Activated CD4-positive, alpha-beta T cell treated with anti-CD3 and anti-CD28 coated beads for 1 hour (primary cell): ENCODE data around the gene OTUD7B.
"Not testable (repeated sequence)": the region's sequence is repeated elsewhere in the genome, so short reads cannot be mapped to it uniquely, and the experiment has no call there.

Experiments used
- DNase-seq: peaks from one replicate; pipeline ENCODE4 v3.0.0-alpha.2; 2020

Gene OTUD7B

DNA sequence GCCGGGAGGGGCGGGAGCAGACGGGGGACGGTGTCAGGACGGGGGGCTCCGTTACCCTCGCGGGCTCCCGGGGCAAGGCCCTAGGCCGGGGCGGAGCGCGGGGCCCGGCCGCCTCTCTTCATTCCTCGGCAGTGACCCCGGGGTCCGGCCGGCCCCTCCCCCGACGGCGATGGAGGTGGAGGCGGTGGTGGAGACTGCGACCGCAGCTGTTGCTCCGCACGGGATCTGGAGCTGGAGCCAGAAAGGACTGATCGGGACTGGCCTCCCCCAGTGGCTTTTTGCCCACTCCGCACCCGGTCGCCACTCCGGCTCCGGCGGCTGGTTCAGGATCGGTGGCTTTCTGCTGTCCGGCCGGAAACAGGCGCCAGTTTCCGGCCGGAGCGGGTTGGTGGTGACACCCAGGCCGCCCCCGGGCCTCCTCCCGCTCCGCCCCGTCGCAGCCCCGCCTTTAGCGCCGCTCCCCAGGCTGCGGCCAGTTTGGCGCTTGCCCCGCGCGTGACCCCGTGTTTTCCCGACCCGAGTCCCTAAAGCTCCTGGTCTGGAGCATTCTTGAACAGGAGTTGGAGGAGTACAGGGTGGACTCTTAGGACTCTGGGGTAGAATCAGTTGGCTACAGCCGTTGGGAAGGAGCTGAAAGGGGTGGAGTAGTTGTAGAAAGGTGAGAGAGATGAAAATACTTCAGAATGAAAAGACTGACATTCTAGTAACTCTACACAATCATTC, at the start of gene OTUD7B:
TSS of gene OTUD7B (minus strand) at position 334 of the 723 bp plus-strand sequence. CDS start 33,216 bp downstream, outside the sequence.
- DNase-seq: peak; percentile 59

DNA sequence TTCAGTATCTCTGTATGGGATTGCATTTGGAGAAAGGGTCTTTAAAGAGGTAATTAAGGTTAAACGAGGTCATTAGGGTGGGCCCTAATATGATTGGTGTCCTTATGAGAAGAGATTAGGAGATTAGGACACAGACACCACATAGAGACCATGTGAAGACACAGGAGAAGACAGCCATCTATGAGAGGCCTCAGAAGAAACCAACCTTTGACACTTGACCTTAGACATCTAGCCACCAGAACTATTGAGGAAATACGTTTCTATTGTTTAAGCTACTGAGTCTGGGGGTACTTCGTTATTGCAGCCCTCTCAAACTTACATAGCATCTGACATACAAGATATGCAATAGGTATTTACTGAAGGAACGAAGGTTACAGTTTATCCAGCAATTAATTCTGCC, 49.7 kb upstream of the OTUD7B start:
- no peak for DNase-seq

DNA sequence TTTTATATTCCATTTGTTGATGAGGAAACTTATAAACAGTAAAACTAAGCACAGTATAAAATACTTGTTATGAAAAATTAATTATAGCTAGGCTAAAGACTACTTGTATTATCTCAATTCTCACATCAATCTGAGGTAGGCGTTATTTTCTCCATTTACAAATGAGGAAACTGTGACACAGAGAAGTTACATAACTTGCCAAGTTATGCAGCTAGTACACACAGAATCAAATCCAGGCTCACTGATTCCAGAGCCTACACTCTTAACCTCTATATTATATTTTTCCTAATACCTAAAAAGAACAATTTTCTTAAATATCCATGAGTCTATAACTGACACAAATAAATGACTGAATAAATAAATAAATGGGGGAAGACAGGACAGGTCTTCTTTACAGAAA, 45.9 kb upstream of the OTUD7B start:
- no peak for DNase-seq

DNA sequence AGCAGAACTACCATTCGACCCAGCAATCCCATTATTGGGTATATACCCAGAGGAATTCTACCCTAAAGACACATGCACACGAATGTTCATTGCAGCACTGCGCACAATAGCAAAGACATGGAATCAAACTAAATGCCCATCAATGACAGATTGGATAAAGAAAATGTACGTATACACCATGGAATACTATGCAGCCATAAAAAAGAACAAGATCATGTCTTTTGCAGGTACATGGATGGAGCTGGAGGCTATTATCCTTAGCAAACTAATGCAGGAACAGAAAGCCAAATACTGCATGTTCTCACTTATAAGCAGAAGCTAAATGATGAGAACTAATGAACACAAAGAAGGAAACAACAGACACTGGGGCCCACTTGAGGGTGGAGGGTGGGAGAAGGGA, 45.0 kb upstream of the OTUD7B start:
- DNase-seq: not testable (repeated sequence)

DNA sequence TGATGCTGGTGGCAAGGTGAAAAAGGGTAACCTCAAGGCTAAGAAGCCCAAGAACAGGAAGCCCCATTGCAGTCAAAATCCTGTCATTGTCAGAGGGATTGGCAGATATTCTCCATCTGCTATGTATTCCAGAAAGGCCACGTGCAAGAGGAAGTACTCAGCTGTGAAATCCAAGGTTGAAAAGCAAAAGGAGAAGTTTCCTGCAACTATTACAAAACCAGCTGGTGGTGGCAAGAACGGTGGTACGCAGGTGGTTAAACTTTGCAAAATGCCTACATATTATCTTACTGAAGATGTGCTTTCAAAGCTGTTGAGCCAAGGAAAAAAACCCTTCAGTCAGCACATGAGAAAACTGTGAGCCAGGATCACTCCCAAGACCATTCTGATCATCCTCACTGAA, 43.4 kb upstream of the OTUD7B start:
- DNase-seq: no peak

DNA sequence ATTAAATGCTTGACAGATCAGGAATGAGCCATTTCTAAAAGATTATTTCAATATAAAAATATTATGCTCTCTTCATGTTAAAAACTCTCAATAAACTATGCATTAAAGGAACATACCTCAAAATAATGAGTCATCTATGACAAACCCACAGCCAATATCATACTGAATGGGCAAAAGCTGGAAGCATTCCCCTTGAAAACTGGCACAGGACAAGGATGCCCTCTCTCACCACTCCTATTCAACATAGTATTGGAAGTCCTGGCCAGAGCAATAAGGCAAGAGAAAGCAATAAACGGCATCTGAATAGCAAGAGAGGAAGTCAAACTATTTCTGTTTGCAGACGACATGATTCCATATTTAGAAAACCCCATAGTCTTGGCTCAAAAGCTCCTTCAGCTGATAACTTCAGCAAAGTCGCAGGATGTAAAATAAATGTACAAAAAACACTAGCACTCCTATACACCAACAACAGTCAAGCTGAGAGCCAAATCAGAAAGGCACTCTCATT, 41.4 kb upstream of the OTUD7B start:
- not testable (repeated sequence) for DNase-seq

DNA sequence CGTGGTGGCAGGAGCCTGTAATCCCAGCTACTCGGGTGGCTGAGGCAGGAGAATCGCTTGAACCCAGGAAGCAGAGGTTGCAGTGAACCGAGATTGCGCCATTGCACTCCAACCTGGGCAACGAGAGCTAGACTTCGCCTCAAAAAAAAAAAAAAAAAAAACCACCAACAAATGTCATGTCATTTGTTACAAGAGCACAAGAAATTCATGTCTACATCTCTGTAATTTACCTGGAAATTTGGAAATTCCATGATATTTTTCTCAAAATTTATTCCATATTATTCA, 40.5 kb upstream of the OTUD7B start:
- no peak for DNase-seq

DNA sequence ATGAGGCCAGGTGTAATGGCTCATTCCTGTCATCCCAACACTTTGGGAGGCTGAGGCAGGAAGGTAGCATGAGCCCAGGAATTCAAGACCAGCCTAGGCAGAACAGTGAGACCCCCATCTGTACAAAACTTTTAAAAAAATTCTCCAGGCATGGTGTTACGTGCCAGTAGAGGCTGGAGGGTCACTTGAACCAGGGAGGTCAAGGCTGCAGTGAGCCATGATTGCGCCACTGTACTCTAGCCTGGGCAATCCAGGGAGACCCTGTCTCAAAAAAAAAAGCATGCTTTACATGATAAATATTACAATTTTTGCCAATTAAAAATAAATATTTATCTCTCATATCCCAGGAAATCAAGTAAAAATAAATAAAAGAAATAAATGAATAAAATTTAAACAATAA, 39.4 kb upstream of the OTUD7B start:
- no peak for DNase-seq

DNA sequence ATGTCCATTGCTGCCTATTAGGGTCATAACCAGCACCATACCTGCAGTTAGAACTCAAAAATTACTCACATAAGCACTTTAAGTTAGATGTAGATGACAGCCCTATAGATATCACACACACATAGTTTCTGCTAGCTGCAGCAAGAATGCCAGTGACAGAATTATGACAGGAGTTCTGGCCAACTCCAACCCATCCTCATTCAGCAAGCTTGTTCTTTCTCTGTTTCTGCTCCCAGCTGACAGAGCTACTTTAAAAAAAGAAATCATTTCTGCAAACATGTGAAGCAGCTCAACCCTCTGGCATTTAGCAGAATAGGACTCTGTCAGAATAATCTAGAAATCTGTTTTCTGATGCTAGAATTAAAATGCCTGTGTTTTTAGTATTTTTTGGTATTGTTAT, 23.8 kb upstream of the OTUD7B start:
- no peak for DNase-seq

DNA sequence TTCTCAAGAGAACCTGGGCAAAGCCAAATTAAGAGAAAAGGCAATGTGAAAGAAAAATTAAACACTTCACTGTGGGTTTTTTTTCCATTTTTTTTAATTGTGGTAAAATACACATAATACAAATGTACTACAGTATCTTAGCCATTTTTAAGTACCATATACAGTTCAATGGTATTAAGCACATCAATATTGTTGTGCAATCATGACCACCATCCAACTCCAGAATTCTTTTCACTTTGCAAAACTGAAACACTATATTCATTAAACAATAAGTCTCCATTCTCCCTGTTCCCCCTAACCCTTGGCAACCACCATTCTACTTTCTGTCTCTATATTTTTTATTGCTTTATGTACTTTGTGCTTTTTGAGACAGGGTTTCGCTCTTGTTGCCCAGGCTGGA, 17.8 kb upstream of the OTUD7B start:
- no peak for DNase-seq

DNA sequence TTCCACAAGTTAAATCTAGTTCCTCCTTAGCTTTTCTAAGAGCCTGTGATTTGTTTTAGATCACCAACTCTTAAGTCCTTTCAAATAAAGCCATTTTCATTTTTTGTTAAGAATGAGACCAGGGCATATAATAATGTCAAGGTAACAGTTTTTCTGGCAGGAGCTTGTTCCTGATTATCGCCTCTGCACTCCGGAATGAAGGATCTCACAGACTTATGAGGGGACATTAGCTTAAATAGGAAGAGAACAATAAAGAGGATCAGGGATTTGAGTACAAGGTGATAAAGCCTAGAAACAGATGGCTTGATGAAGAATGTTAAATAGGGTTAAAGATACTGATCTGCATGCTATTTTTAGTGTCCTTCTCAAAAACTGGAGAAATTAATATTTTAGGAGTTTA, 13.6 kb upstream of the OTUD7B start:
- DNase-seq: no peak

DNA sequence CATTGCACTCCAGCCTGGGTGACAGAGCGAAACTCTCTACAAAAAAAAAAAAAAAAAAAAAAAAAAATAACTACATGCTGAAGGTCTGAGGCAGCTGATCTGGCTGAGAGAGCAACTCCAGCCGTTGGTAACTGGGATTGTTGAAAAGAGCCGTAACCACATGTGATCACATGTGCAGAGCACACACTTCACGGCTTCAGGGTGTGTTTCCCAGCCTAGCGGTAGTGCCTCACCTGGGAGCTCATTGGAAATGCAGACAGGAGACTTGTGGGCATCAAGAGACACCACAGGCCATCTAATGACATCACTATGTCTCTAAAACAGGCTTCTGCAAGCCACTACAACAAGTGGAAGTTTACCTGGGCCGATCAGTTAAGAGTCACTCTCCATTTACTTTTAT, 11.8 kb upstream of the OTUD7B start:
- no peak for DNase-seq

DNA sequence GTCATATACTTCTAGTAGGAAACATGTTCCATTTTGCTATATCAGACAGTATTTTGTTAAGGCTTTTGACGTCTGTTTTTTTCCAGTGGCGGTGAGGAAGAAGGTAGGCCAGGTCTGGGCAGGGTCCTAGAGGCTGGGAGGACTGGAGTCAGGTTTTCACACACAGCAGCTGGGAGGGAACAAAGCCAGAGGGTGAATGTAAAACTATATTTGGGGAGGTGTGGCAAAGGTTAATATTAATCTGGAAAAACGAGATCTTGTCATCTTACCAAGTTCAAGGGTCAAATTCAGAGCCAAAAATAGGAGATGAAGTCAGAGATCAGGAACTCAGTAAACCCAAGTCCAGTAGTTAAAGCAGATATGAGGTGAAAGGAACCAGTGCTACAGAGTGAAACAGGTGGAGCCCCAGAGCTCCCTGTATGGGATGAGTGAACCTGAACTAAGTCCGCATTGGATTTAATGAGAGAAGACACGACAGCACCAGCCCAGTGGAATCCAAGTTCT, 10.7 kb upstream of the OTUD7B start:
- no peak for DNase-seq

DNA sequence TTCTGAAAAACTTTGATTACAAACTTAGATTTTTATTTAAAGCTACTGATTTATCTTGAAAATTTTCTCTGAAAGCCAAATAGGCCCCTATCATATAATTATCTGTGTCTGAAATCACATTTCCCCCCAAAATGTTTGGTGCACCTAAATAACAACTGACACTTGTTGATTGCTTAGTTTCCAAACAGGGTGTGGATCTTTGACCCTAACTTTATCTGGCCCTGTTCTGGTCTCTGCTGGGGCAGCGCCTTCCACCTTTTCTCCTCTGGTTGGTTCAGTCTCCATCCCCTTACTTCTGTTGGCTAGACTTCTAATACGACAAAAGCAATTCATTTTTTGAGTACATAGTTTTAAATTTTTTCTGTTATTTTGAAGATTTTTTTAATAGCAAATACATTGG, 10.2 kb upstream of the OTUD7B start:
- no peak for DNase-seq

DNA sequence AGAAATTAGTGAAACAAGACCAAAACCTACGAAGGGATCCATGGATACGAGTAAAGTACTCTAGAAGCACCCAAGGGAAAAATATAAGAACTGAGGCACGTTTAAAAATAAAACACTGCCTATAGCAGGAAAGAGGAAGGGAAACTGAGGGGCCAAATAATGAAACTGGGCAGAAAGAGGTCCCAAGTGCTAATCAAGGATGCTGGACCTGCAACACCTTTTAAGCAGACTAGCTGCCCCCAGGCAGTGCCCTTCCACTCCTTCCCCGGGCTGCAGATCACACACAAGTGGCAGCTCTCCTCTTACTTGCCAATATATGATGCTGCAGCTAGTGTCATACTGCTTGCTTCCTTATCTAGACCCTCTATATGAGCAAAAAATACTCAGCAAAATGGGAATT, 7.6 kb upstream of the OTUD7B start:
- no peak for DNase-seq

DNA sequence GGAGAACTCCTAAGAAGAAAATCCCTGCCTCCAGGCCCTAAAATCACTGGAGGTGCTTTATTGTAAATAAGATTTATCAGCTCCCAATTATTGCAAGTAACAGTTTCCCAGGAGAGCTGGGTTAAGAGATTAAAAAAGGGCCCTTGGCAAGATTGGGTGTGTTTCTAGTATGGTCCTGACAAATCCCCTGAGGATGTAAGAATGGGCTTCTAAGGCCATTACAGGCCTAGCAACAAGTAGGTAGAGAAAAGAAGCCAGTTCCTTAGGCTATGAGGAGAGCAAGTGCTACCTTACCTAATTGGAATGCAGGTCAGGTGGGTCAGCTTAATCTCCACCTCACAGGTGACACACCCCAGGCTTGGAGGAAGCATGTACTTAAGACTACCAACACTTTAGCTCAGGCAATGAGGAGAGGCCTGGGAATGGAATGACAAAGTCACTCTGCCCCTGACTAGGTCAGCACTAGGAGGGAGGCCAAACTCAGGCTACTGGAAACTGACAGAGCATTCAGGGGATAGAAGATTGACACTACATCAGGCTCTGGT, 6.8 kb upstream of the OTUD7B start:
- no peak for DNase-seq

DNA sequence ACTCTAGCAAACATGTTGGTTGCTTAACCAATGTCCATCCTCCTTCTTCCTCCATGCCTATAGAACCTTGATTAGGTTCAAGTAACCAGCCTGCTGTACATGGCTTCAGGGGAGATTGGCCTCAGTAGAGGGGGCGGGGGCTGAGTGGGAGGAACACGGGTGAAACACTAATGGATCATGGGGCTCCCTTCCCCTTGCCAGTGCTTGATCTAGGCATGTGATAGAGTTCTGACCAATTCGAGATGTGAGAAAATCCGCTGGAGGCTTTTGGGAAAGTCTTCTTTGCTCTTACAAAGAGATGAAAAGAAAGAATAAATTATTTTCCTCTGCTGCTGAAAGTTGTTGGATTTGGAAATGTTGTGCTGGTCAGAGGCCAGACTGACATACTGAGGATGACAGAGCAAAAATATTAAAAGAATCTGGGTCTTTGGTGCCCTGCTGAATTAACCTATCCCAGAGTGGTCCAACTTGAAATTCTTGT, 5.2 kb upstream of the OTUD7B start:
- DNase-seq: no peak

DNA sequence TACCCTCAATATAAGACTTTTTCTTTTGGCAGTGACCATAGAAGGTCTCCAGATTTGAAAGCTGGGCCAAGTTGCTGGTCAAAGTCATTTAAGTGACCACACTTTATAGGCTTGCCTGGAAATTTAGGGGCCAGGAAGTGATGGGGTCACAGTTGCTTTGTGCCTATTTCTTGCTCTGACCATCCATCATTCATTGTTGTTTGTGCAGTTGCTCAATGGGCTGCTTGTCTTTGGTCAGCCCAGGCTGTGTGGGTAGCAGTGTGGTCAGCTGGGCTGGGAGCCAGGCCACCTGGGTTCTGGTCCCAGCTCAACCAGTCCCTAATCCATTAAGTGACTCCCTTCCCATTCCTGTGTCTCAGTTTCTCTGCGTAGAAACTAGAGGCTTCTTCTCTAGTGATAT, 2.1 kb upstream of the OTUD7B start:
- no peak for DNase-seq

DNA sequence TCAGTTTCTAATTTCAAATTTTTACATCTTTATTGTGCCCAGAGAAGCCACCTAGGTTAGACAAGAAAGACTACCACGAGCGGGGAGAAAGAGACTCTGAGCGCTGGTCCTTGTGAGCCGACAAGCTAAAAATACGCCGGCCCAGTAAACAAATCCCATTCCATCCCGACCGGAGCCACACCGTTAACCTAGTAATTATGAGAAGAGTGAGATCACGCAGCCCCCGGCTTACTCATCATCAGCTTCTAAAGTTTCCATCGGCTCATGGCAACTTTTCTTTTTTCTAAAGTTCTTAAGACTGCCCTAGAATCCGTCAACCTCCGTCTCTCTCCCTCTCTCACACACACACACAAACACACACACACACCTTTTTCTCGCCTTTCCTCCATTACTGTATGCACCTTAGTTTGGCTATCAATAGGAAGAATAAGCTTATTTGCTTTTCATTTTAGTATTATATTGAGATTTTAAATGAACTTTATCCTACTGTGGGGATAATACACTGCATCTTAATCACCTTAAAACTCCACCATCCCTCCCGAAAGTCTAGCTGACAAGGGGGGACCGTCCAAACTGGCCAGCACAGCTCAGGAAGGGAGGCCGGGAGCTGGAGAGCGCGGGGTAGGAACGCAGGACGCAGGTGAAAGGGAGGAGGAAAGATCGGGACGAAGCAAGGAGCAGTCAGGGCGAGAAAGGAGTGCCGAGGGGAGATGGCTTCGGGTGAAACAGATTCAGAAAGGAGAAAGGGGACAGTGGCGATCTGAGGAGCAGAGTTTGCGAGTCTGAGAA, 728 bp downstream of the OTUD7B start:
- peak; percentile 47 for DNase-seq

DNA sequence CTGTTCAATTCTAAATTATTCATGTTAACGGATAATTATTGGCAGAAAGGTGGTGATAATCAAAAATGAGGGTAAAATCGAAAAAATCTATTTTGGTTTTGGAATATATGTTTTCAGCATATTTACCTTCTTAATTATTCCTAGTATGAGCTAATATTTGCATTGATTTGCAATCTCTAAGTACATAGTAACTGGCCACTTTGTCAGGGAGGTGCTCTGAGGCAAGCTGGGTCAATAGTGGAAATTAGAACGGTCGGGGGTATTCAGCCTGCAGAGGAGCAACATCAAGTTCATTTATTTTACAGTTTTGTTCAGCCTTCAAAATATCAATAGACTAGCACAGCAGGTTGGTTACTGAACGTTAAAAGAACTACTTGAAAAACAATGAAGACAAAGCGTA, 1.8 kb downstream of the OTUD7B start:
- no peak for DNase-seq

DNA sequence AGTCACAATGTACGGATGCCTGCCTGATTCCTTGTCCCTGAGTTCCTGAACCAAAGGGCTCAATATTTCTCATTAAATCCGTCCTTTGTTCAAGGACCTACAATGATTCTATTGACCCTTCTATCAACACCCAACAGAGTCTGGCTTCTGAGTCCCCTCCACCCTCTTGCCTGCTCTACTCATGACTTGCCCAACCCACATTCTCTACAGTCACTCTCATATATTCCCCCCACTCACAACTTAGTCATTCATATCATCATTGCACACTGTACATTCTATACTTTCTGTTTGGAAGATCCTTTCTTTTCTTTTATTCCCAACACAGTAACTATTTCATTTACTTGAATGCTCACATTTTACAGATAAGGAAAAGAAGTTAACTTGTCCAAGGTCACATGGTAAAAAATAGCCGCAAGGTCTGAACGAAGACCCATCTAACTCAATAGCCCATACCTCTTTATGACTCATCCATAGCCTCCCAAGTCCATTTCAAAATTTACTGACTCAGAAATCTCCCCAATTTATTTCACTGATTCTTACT, 3.6 kb downstream of the OTUD7B start:
- no peak for DNase-seq

DNA sequence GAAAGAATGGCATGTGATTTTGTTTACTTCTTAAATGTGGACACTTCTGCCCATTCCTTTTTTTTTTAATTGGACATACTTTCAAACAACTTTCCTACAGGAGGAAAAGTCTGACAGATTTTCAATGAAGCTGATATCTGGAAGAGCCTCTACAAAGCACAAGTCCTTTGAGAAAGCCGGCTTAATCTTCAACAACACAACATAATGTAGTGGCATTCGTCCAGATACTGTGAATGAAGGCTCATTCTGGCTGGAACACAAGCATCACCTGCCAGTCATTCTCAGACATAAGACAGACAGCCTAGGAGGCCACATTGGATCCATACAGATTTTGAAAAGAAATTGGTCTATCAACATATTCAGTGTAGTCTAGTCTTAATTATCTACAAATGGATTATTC, 4.9 kb downstream of the OTUD7B start:
- no peak for DNase-seq

DNA sequence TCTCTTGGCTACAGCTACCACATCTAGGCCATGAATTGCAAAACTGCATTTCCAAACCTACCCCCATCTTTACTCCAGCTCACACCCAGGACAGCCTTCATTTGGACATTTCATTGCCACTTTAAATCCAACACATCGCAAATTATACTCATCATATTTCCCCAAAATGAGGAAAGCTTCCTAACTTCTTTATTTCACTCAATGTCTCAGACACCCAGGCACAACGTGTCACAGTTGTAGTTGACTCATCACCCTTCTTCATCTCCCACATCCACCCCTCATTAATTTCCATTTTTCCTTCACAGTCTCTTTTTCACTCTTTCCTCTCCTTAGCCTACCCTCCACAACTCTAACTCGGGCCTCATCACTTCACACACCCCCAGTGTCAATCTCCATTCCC, 6.7 kb downstream of the OTUD7B start:
- no peak for DNase-seq

DNA sequence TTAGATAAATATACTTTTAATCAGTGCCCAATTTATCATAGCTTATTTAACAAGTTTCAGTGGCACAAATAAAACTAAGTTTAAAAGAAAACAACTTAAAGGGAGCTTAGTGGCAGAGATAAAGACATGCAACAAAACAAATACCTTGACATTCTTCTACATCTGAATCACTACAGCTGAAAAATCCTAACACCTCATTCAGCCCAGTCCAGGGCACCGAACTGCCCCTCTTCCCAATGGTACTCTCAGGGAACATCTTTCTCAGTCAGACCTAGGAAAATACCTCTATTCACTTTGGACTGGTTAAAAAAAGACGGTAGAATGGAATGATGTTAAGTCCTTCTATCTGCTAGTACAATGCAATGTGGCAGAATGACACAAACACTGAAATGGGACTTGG, 8.3 kb downstream of the OTUD7B start:
- DNase-seq: no peak
